ENCODE data around the gene DRC7. TPM values are rescaled to one million over a fixed set of nuclear protein-coding genes. Genes with fewer than 3 reads are reported as not detected.

Gene DRC7
- total RNA-seq, 1 donor = not detected

GRCh38 chr16:57661510-57661909 is 33.1 kb upstream of the DRC7 start:
- DNase-seq (ENCODE audit: low read depth) = no peak
- TF ChIP-seq CTCF (IDR thresholded peaks at IDR 0.05; ENCODE audit: insufficient read depth, low read depth, low read length) = no peak
- no peak overlapping the region for H3K4me3 ChIP-seq (ENCODE audit: low read depth, low read length)

- TF ChIP-seq CTCF (IDR thresholded peaks at IDR 0.05; ENCODE audit: insufficient read depth, low read depth, low read length) = no peak
- DNase-seq (ENCODE audit: low read depth) = no peak
- H3K4me3 ChIP-seq (ENCODE audit: low read depth, low read length) = no peak overlapping the region
Observed at GRCh38 chr16:57661936-57662906, 32.4 kb upstream of the DRC7 start.

- no peak for TF ChIP-seq CTCF (IDR thresholded peaks at IDR 0.05; ENCODE audit: insufficient read depth, low read depth, low read length)
- H3K4me3 ChIP-seq (ENCODE audit: low read depth, low read length) = no peak overlapping the region
- DNase-seq (ENCODE audit: low read depth) = no peak
Observed at GRCh38 chr16:57663436-57663835, 31.2 kb upstream of the DRC7 start.

- no peak for DNase-seq (ENCODE audit: low read depth)
- H3K4me3 ChIP-seq (ENCODE audit: low read depth, low read length) = no peak overlapping the region
- no peak for TF ChIP-seq CTCF (IDR thresholded peaks at IDR 0.05; ENCODE audit: insufficient read depth, low read depth, low read length)
Observed at GRCh38 chr16:57663917-57664661, 30.5 kb upstream of the DRC7 start.

GRCh38 chr16:57664662-57665025 is 30.0 kb upstream of the DRC7 start:
- DNase-seq (ENCODE audit: low read depth) = no peak

GRCh38 chr16:57665541-57665940 is 29.1 kb upstream of the DRC7 start:
- no peak overlapping the region for H3K4me3 ChIP-seq (ENCODE audit: low read depth, low read length)
- DNase-seq (ENCODE audit: low read depth) = no peak

More at GRCh38 chr16:57664662-57665025, 30.0 kb upstream of the DRC7 start:
- no peak overlapping the region for H3K4me3 ChIP-seq (ENCODE audit: low read depth, low read length)
- TF ChIP-seq CTCF (IDR thresholded peaks at IDR 0.05; ENCODE audit: insufficient read depth, low read depth, low read length) = no peak

More at GRCh38 chr16:57665541-57665940, 29.1 kb upstream of the DRC7 start:
- TF ChIP-seq CTCF (IDR thresholded peaks at IDR 0.05; ENCODE audit: insufficient read depth, low read depth, low read length) = no peak

Measured in fibroblast of villous mesenchyme (primary cell).